ENCODE data around the gene GALNTL6.

Gene GALNTL6

GRCh38 chr4:171948038-171948437, 134.8 kb downstream of the GALNTL6 start:
- Histone ChIP-seq H3K4me3 (ENCODE audit: control insufficient read depth in 1 of 7, extremely low read depth in 1 of 7, insufficient read depth in 4 of 7, low read depth in 2 of 7, low read length in 6 of 7) (no peak overlapping the region), H3K36me3 (ENCODE audit: control insufficient read depth in 4 of 4, insufficient read depth in 4 of 4, low read length in 3 of 4) (no peaks in the 10 kb centered on the region), H3K27me3 (replicated peaks in 2 of 5; ENCODE audit: control insufficient read depth in 4 of 5, insufficient read depth in 5 of 5, low read length in 4 of 5) (no peaks in the 10 kb centered on the region), H3K4me1 (ENCODE audit: control extremely low read depth in 1 of 4, control insufficient read depth in 4 of 4, insufficient read depth in 4 of 4, low read length in 3 of 4) (no peaks in the 10 kb centered on the region), H3K27ac (ENCODE audit: insufficient read depth in 1 of 2, low read depth in 1 of 2, low read length in 2 of 2, poor library complexity in 1 of 2, severe bottlenecking in 2 of 2) (no peak overlapping the region), H3K9me3 (ENCODE audit: control extremely low read depth in 1 of 5, control insufficient read depth in 4 of 5, insufficient read depth in 2 of 5, low read depth in 1 of 5, low read length in 4 of 5) (no peaks in the 10 kb centered on the region)
- no peak for DNase-seq
- no CpG with 5 or more reads among the region's 2 CpGs for WGBS (ENCODE audit: insufficient coverage)
- ChIA-PET POLR2A (no interaction called here), CTCF (no interaction called here)

GRCh38 chr4:171954650-171955049, 141.4 kb downstream of the GALNTL6 start:
- Histone ChIP-seq H3K4me3 (ENCODE audit: control insufficient read depth in 1 of 7, extremely low read depth in 1 of 7, insufficient read depth in 4 of 7, low read depth in 2 of 7, low read length in 6 of 7) (no peak overlapping the region), H3K27me3 (replicated peaks in 2 of 5; ENCODE audit: control insufficient read depth in 4 of 5, insufficient read depth in 5 of 5, low read length in 4 of 5) (no peaks in the 10 kb centered on the region), H3K4me1 (ENCODE audit: control extremely low read depth in 1 of 4, control insufficient read depth in 4 of 4, insufficient read depth in 4 of 4, low read length in 3 of 4) (peaks cover 0 to 5% (median 2%) of the 10 kb centered on the region in 4 experiments), H3K27ac (ENCODE audit: insufficient read depth in 1 of 2, low read depth in 1 of 2, low read length in 2 of 2, poor library complexity in 1 of 2, severe bottlenecking in 2 of 2) (no peak overlapping the region), H3K9me3 (ENCODE audit: control extremely low read depth in 1 of 5, control insufficient read depth in 4 of 5, insufficient read depth in 2 of 5, low read depth in 1 of 5, low read length in 4 of 5) (peaks cover 0 to 1% (median 0%) of the 10 kb centered on the region in 5 experiments), H3K36me3 (ENCODE audit: control insufficient read depth in 4 of 4, insufficient read depth in 4 of 4, low read length in 3 of 4) (no peaks in the 10 kb centered on the region)
- ChIA-PET POLR2A (no interaction called here), CTCF (no interaction called here)
- peak; percentile 2 to 62 (median 46) for DNase-seq
- no CpG with 5 or more reads among the region's 1 CpG for WGBS (ENCODE audit: insufficient coverage)

GRCh38 chr4:171956678-171957077, 143.5 kb downstream of the GALNTL6 start:
- no peak overlapping the region for H3K27ac ChIP-seq (ENCODE audit: insufficient read depth in 1 of 2, low read depth in 1 of 2, low read length in 2 of 2, poor library complexity in 1 of 2, severe bottlenecking in 2 of 2)
- POLR2A ChIA-PET = no interaction called here
- peaks cover 0 to 5% (median 2%) of the 10 kb centered on the region in 4 experiments for H3K4me1 ChIP-seq (ENCODE audit: control extremely low read depth in 1 of 4, control insufficient read depth in 4 of 4, insufficient read depth in 4 of 4, low read length in 3 of 4)
- CTCF ChIA-PET = no interaction called here
- H3K9me3 ChIP-seq (ENCODE audit: control extremely low read depth in 1 of 5, control insufficient read depth in 4 of 5, insufficient read depth in 2 of 5, low read depth in 1 of 5, low read length in 4 of 5) = peaks cover 0 to 1% (median 0%) of the 10 kb centered on the region in 5 experiments
- no peaks in the 10 kb centered on the region for H3K36me3 ChIP-seq (ENCODE audit: control insufficient read depth in 4 of 4, insufficient read depth in 4 of 4, low read length in 3 of 4)
- no peak overlapping the region for H3K4me3 ChIP-seq (ENCODE audit: control insufficient read depth in 1 of 7, extremely low read depth in 1 of 7, insufficient read depth in 4 of 7, low read depth in 2 of 7, low read length in 6 of 7)
- H3K27me3 ChIP-seq (replicated peaks in 2 of 5; ENCODE audit: control insufficient read depth in 4 of 5, insufficient read depth in 5 of 5, low read length in 4 of 5) = no peaks in the 10 kb centered on the region
- DNase-seq = no peak
- 100% methylated on average over 4 of the region's 4 CpGs for WGBS (ENCODE audit: insufficient coverage)

GRCh38 chr4:171962110-171962509, 148.9 kb downstream of the GALNTL6 start:
- Histone ChIP-seq H3K27me3 (replicated peaks in 2 of 5; ENCODE audit: control insufficient read depth in 4 of 5, insufficient read depth in 5 of 5, low read length in 4 of 5) (no peaks in the 10 kb centered on the region), H3K4me1 (ENCODE audit: control extremely low read depth in 1 of 4, control insufficient read depth in 4 of 4, insufficient read depth in 4 of 4, low read length in 3 of 4) (no peaks in the 10 kb centered on the region), H3K36me3 (ENCODE audit: control insufficient read depth in 4 of 4, insufficient read depth in 4 of 4, low read length in 3 of 4) (no peaks in the 10 kb centered on the region), H3K4me3 (ENCODE audit: control insufficient read depth in 1 of 7, extremely low read depth in 1 of 7, insufficient read depth in 4 of 7, low read depth in 2 of 7, low read length in 6 of 7) (no peak overlapping the region), H3K9me3 (ENCODE audit: control extremely low read depth in 1 of 5, control insufficient read depth in 4 of 5, insufficient read depth in 2 of 5, low read depth in 1 of 5, low read length in 4 of 5) (peaks cover 0 to 1% (median 0%) of the 10 kb centered on the region in 5 experiments), H3K27ac (ENCODE audit: insufficient read depth in 1 of 2, low read depth in 1 of 2, low read length in 2 of 2, poor library complexity in 1 of 2, severe bottlenecking in 2 of 2) (no peak overlapping the region)
- ChIA-PET POLR2A (no interaction called here), CTCF (no interaction called here)
- no peak for DNase-seq
- WGBS (ENCODE audit: insufficient coverage) = 94% methylated on average over 4 of the region's 5 CpGs

GRCh38 chr4:171966356-171966755, 153.2 kb downstream of the GALNTL6 start:
- H3K27ac ChIP-seq (ENCODE audit: insufficient read depth in 1 of 2, low read depth in 1 of 2, low read length in 2 of 2, poor library complexity in 1 of 2, severe bottlenecking in 2 of 2) = no peak overlapping the region
- CTCF ChIA-PET = no interaction called here
- no peaks in the 10 kb centered on the region for H3K36me3 ChIP-seq (ENCODE audit: control insufficient read depth in 4 of 4, insufficient read depth in 4 of 4, low read length in 3 of 4)
- no peaks in the 10 kb centered on the region for H3K4me1 ChIP-seq (ENCODE audit: control extremely low read depth in 1 of 4, control insufficient read depth in 4 of 4, insufficient read depth in 4 of 4, low read length in 3 of 4)
- H3K27me3 ChIP-seq (replicated peaks in 2 of 5; ENCODE audit: control insufficient read depth in 4 of 5, insufficient read depth in 5 of 5, low read length in 4 of 5) = no peaks in the 10 kb centered on the region
- POLR2A ChIA-PET = no interaction called here
- WGBS (ENCODE audit: insufficient coverage) = 50% methylated on average over 2 of the region's 2 CpGs
- H3K9me3 ChIP-seq (ENCODE audit: control extremely low read depth in 1 of 5, control insufficient read depth in 4 of 5, insufficient read depth in 2 of 5, low read depth in 1 of 5, low read length in 4 of 5) = no peaks in the 10 kb centered on the region
- H3K4me3 ChIP-seq (ENCODE audit: control insufficient read depth in 1 of 7, extremely low read depth in 1 of 7, insufficient read depth in 4 of 7, low read depth in 2 of 7, low read length in 6 of 7) = no peak overlapping the region
- DNase-seq = no peak

- Histone ChIP-seq H3K4me1 (ENCODE audit: control extremely low read depth in 1 of 4, control insufficient read depth in 4 of 4, insufficient read depth in 4 of 4, low read length in 3 of 4) (no peaks in the 10 kb centered on the region), H3K9me3 (ENCODE audit: control extremely low read depth in 1 of 5, control insufficient read depth in 4 of 5, insufficient read depth in 2 of 5, low read depth in 1 of 5, low read length in 4 of 5) (no peaks in the 10 kb centered on the region), H3K27me3 (replicated peaks in 2 of 5; ENCODE audit: control insufficient read depth in 4 of 5, insufficient read depth in 5 of 5, low read length in 4 of 5) (no peaks in the 10 kb centered on the region), H3K36me3 (ENCODE audit: control insufficient read depth in 4 of 4, insufficient read depth in 4 of 4, low read length in 3 of 4) (no peaks in the 10 kb centered on the region), H3K27ac (ENCODE audit: insufficient read depth in 1 of 2, low read depth in 1 of 2, low read length in 2 of 2, poor library complexity in 1 of 2, severe bottlenecking in 2 of 2) (no peak overlapping the region), H3K4me3 (ENCODE audit: control insufficient read depth in 1 of 7, extremely low read depth in 1 of 7, insufficient read depth in 4 of 7, low read depth in 2 of 7, low read length in 6 of 7) (no peak overlapping the region)
- ChIA-PET POLR2A (no interaction called here), CTCF (no interaction called here)
- peak in 1 of 3 donors; percentile 2 for DNase-seq
Observed at GRCh38 chr4:171978216-171978615, 165.0 kb downstream of the GALNTL6 start.

GRCh38 chr4:171979461-171979860, 166.3 kb downstream of the GALNTL6 start:
- H3K27me3 ChIP-seq (replicated peaks in 2 of 5; ENCODE audit: control insufficient read depth in 4 of 5, insufficient read depth in 5 of 5, low read length in 4 of 5) = no peaks in the 10 kb centered on the region
- DNase-seq = no peak
- no peaks in the 10 kb centered on the region for H3K4me1 ChIP-seq (ENCODE audit: control extremely low read depth in 1 of 4, control insufficient read depth in 4 of 4, insufficient read depth in 4 of 4, low read length in 3 of 4)
- H3K9me3 ChIP-seq (ENCODE audit: control extremely low read depth in 1 of 5, control insufficient read depth in 4 of 5, insufficient read depth in 2 of 5, low read depth in 1 of 5, low read length in 4 of 5) = no peaks in the 10 kb centered on the region
- ChIA-PET POLR2A (no interaction called here), CTCF (no interaction called here)
- no peak overlapping the region for H3K4me3 ChIP-seq (ENCODE audit: control insufficient read depth in 1 of 7, extremely low read depth in 1 of 7, insufficient read depth in 4 of 7, low read depth in 2 of 7, low read length in 6 of 7)
- 88% methylated on average over 1 of the region's 2 CpGs for WGBS (ENCODE audit: insufficient coverage)
- H3K36me3 ChIP-seq (ENCODE audit: control insufficient read depth in 4 of 4, insufficient read depth in 4 of 4, low read length in 3 of 4) = no peaks in the 10 kb centered on the region
- H3K27ac ChIP-seq (ENCODE audit: insufficient read depth in 1 of 2, low read depth in 1 of 2, low read length in 2 of 2, poor library complexity in 1 of 2, severe bottlenecking in 2 of 2) = no peak overlapping the region

- CTCF ChIA-PET = no interaction called here
- POLR2A ChIA-PET = no interaction called here
Observed at GRCh38 chr4:171981185-171981584, 168.0 kb downstream of the GALNTL6 start.

More at GRCh38 chr4:171981185-171981584, 168.0 kb downstream of the GALNTL6 start:
- no peak for DNase-seq
- H3K36me3 ChIP-seq (ENCODE audit: control insufficient read depth in 4 of 4, insufficient read depth in 4 of 4, low read length in 3 of 4) = no peaks in the 10 kb centered on the region
- H3K4me1 ChIP-seq (ENCODE audit: control extremely low read depth in 1 of 4, control insufficient read depth in 4 of 4, insufficient read depth in 4 of 4, low read length in 3 of 4) = no peaks in the 10 kb centered on the region
- no peak overlapping the region for H3K4me3 ChIP-seq (ENCODE audit: control insufficient read depth in 1 of 7, extremely low read depth in 1 of 7, insufficient read depth in 4 of 7, low read depth in 2 of 7, low read length in 6 of 7)
- no peak overlapping the region for H3K27ac ChIP-seq (ENCODE audit: insufficient read depth in 1 of 2, low read depth in 1 of 2, low read length in 2 of 2, poor library complexity in 1 of 2, severe bottlenecking in 2 of 2)
- H3K9me3 ChIP-seq (ENCODE audit: control extremely low read depth in 1 of 5, control insufficient read depth in 4 of 5, insufficient read depth in 2 of 5, low read depth in 1 of 5, low read length in 4 of 5) = no peaks in the 10 kb centered on the region
- H3K27me3 ChIP-seq (replicated peaks in 2 of 5; ENCODE audit: control insufficient read depth in 4 of 5, insufficient read depth in 5 of 5, low read length in 4 of 5) = no peaks in the 10 kb centered on the region

Data from common myeloid progenitor, CD34-positive (primary cell).